ENCODE results near the gene ZNF253. TPM values are rescaled to one million over a fixed set of nuclear protein-coding genes. Genes with fewer than 3 reads are reported as not detected.
"Not testable (repeated sequence)": the region's sequence is repeated elsewhere in the genome, so short reads cannot be mapped to it uniquely, and the experiment has no call there.

ZNF253 gene
- total and polyA plus RNA-seq, 10 of the 15 experiments (the other 5 are each of a cell fraction or from before 2014, with no cell fraction given) = 2.6 to 8.9 (median 5.2) TPM

GRCh38 chr19:19849056-19849455 lies 16.6 kb upstream of the ZNF253 start:
- Histone ChIP-seq H3K27ac (ENCODE audit: control insufficient read depth, insufficient read depth) (no peak overlapping the region), H3K4me3 (no peak overlapping the region), H3K9me3 (replicated peaks; ENCODE audit: control insufficient read depth, insufficient read depth, low read length) (peaks cover 2% of the 10 kb centered on the region; the same call in 1 of the 3 replicates), H3K4me1 (ENCODE audit: control insufficient read depth, insufficient read depth, low read length) (no peaks in the 10 kb centered on the region), H3K9ac (ENCODE audit: control insufficient read depth, insufficient read depth, low read length) (no peak overlapping the region), H3K79me2 (ENCODE audit: control insufficient read depth, insufficient read depth, low read length) (no peaks in the 10 kb centered on the region), H3K4me2 (ENCODE audit: control insufficient read depth, insufficient read depth) (no peak overlapping the region), H3K36me3 (ENCODE audit: control insufficient read depth in 2 of 2, insufficient read depth in 2 of 2, low read length in 1 of 2) (no peaks in the 10 kb centered on the region), H2AFZ (ENCODE audit: control insufficient read depth, low read depth, low read length) (no peak overlapping the region), H4K20me1 (ENCODE audit: control insufficient read depth, insufficient read depth) (no peaks in the 10 kb centered on the region), H3K27me3 (replicated peaks in 1 of 2; ENCODE audit: control insufficient read depth in 2 of 2, insufficient read depth in 2 of 2, low read length in 1 of 2) (no peaks in the 10 kb centered on the region)
- intact Hi-C loops (cut with micrococcal nuclease; ENCODE audit: unreplicated experiment) (no loop called here), in situ Hi-C loops (cut with MboI) (no loop called here)
- FAIRE-seq = no peak
- TF ChIP-seq CHD2 (IDR thresholded peaks at IDR 0.05; ENCODE audit: borderline replicate concordance, low read depth, low read length) (no peak), SPI1 (IDR thresholded peaks at IDR 0.05; ENCODE audit: borderline replicate concordance, insufficient read depth, low read depth, low read length) (peak; percentile 59), ZNF622 (IDR thresholded peaks at IDR 0.05) (no peak)
- ChIA-PET SMC1A (ENCODE audit: uncharacterized antibody, unreplicated experiment) (interaction anchor here (0.6 kb wide), 1 partner anchor 43 kb away, joined by 4 read pairs; no protein-coding TSS in a partner anchor), RAD21 (ENCODE audit: unreplicated experiment) (no interaction called here), CTCF (interaction anchor here (0.7 kb wide), 1 partner anchor 17 kb away, joined by 4 read pairs; no protein-coding TSS in a partner anchor), POLR2A (interaction anchor here (1.2 kb wide), 1 partner anchor 17 kb away, joined by 5 read pairs; the partner anchor contains the start of gene ZNF253)
- no TSS peak for BruUV-seq (replicated peaks)
- no peak for DNase-seq (ENCODE audit: low read depth, low spot score)
- WGBS (ENCODE audit: insufficient coverage, insufficient replicate concordance, low lambda C conversion rate, missing lambda C conversion rate) = 12% methylated on average over 6 of the region's 6 CpGs
- ATAC-seq = no peak

GRCh38 chr19:19851740-19852139 lies 13.9 kb upstream of the ZNF253 start:
- H3K9me3 ChIP-seq (replicated peaks; ENCODE audit: control insufficient read depth, insufficient read depth, low read length); BruUV-seq (replicated peaks); FAIRE-seq; H3K4me3 ChIP-seq; H4K20me1 ChIP-seq (ENCODE audit: control insufficient read depth, insufficient read depth); H3K27ac ChIP-seq (ENCODE audit: control insufficient read depth, insufficient read depth); H3K9ac ChIP-seq (ENCODE audit: control insufficient read depth, insufficient read depth, low read length); SMC1A ChIA-PET (ENCODE audit: uncharacterized antibody, unreplicated experiment); H3K4me1 ChIP-seq (ENCODE audit: control insufficient read depth, insufficient read depth, low read length); H3K4me2 ChIP-seq (ENCODE audit: control insufficient read depth, insufficient read depth); H2AFZ ChIP-seq (ENCODE audit: control insufficient read depth, low read depth, low read length); in situ Hi-C loops (cut with MboI); H3K27me3 ChIP-seq (replicated peaks in 1 of 2; ENCODE audit: control insufficient read depth in 2 of 2, insufficient read depth in 2 of 2, low read length in 1 of 2); H3K79me2 ChIP-seq (ENCODE audit: control insufficient read depth, insufficient read depth, low read length); H3K36me3 ChIP-seq (ENCODE audit: control insufficient read depth in 2 of 2, insufficient read depth in 2 of 2, low read length in 1 of 2); POLR2A ChIA-PET; ATAC-seq; intact Hi-C loops (cut with micrococcal nuclease; ENCODE audit: unreplicated experiment); RAD21 ChIA-PET (ENCODE audit: unreplicated experiment); DNase-seq (ENCODE audit: low read depth, low spot score): not testable (repeated sequence)
- WGBS (ENCODE audit: insufficient coverage, insufficient replicate concordance, low lambda C conversion rate, missing lambda C conversion rate) = 47% methylated on average over 2 of the region's 2 CpGs
- CTCF ChIA-PET = interaction anchor here (0.6 kb wide), 1 partner anchor 25 kb away, joined by 5 read pairs; no protein-coding TSS in a partner anchor
